ENCODE measurements around the gene WDR35.

The WDR35 gene

GRCh38 chr2:20011276-20012031 lies 21.5 kb upstream of the WDR35 start:
- no peak for DNase-seq

GRCh38 chr2:20008703-20009102 lies 18.8 kb upstream of the WDR35 start:
- no peak for DNase-seq

- DNase-seq, result no peak
These were observed 16.1 kb upstream of the WDR35 start for GRCh38 chr2:20005891-20006470.

GRCh38 chr2:20005067-20005627 lies 15.2 kb upstream of the WDR35 start:
- no peak for DNase-seq

- DNase-seq, result no peak
These were observed 11.5 kb upstream of the WDR35 start for GRCh38 chr2:20001361-20001863.

GRCh38 chr2:19993731-19994130 lies 3.8 kb upstream of the WDR35 start:
- no peak for DNase-seq

- DNase-seq, result no peak
These were observed 2.0 kb upstream of the WDR35 start for GRCh38 chr2:19991895-19992294.

GRCh38 chr2:19990416-19990728 lies 467 bp upstream of the WDR35 start:
- DNase-seq, result no peak

- DNase-seq, result no peak
These were observed 601 bp downstream of the WDR35 start for GRCh38 chr2:19989342-19989666.

- DNase-seq, result no peak
These were observed 1.3 kb downstream of the WDR35 start for GRCh38 chr2:19988600-19988999.

- no peak for DNase-seq
These were observed 2.0 kb downstream of the WDR35 start for GRCh38 chr2:19987936-19988335.

- DNase-seq, result no peak
These were observed 7.6 kb downstream of the WDR35 start for GRCh38 chr2:19982268-19982667.

GRCh38 chr2:19979932-19980331 lies 10.0 kb downstream of the WDR35 start:
- DNase-seq, result peak; percentile 70

- no peak for DNase-seq
These were observed 16.4 kb downstream of the WDR35 start for GRCh38 chr2:19973466-19973865.

- DNase-seq, result no peak
These were observed 18.2 kb downstream of the WDR35 start for GRCh38 chr2:19971691-19972090.

- DNase-seq, result no peak
These were observed 26.5 kb downstream of the WDR35 start for GRCh38 chr2:19963386-19963785.

GRCh38 chr2:19955544-19956422 lies 34.1 kb downstream of the WDR35 start:
- peak; percentile 84 for DNase-seq

GRCh38 chr2:19949071-19949470 lies 40.8 kb downstream of the WDR35 start:
- no peak for DNase-seq

GRCh38 chr2:19947184-19947940 lies 42.5 kb downstream of the WDR35 start:
- no peak for DNase-seq

- no peak for DNase-seq
These were observed 45.6 kb downstream of the WDR35 start for GRCh38 chr2:19944205-19944845.

GRCh38 chr2:19943189-19943588 lies 46.7 kb downstream of the WDR35 start:
- DNase-seq, result no peak

- no peak for DNase-seq
These were observed 47.7 kb downstream of the WDR35 start for GRCh38 chr2:19942199-19942598.

Measured in NCI-H82 (cell line).